H1 (cell line): ENCODE data around the gene BCKDHA. TPM values are rescaled to one million over a fixed set of nuclear protein-coding genes. Genes with fewer than 3 reads are reported as not detected.

Experiments used
- CTCF ChIA-PET: fragments of 300-600 bp; sonication (Branson Sonifier 250); formaldehyde crosslinking; loops from one replicate; lab custom pipeline; 2021; ENCODE audit not compliant: partially characterized antibody; lab: Charles Lee
- POLR2A ChIA-PET: fragments of 300-600 bp; sonication (Branson Sonifier 250); formaldehyde crosslinking; loops from one replicate; lab custom pipeline; 2021; ENCODE audit warnings: inconsistent platforms; ENCODE audit not compliant: partially characterized antibody; lab: Charles Lee
- DNase-seq, 2 experiments: peaks; one replicate each; pipeline versions ENCODE4 v3.0.0 to v3.0.0-alpha.2; 2010 to 2022; ENCODE audit warnings: low spot score in 2 of 2, low read depth in 1 of 2, mixed read lengths in 1 of 2
- FAIRE-seq: peaks from 2 replicates; lab custom pipeline; 2011; peaks lifted over from hg19 to GRCh38; lab: Jason Lieb, UNC
- H2AFZ ChIP-seq: 2 replicates; pipeline ENCODE4 v1.8.1; 2012; ENCODE audit warnings: low read length, inconsistent platforms
- H2AK5ac ChIP-seq: 2 replicates; pipeline ENCODE4 v1.6.1; 2013; ENCODE audit warnings: low read depth, low read length
- H2BK120ac ChIP-seq: replicated peaks from 2 replicates; pipeline ENCODE3; 2013; ENCODE audit warnings: low read depth, low read length, inconsistent platforms
- H2BK12ac ChIP-seq: 2 replicates; pipeline ENCODE4 v1.6.1; 2013; ENCODE audit warnings: low read depth, low read length
- H2BK15ac ChIP-seq: 2 replicates; pipeline ENCODE4 v1.6.1; 2013; ENCODE audit warnings: low read length
- H2BK20ac ChIP-seq: 2 replicates; pipeline ENCODE4 v1.6.1; 2013; ENCODE audit warnings: low read length
- H2BK5ac ChIP-seq: 2 replicates; pipeline ENCODE4 v1.6.1; 2013; ENCODE audit warnings: low read depth, low read length
- H3K14ac ChIP-seq: 2 replicates; pipeline ENCODE4 v1.6.1; 2013; ENCODE audit warnings: inconsistent platforms; ENCODE audit not compliant: insufficient read length
- H3K18ac ChIP-seq: 2 replicates; pipeline ENCODE4 v1.6.1; 2013; ENCODE audit warnings: low read length; ENCODE audit errors: extremely low read depth
- H3K23ac ChIP-seq: 2 replicates; pipeline ENCODE4 v1.6.1; 2013; ENCODE audit warnings: inconsistent platforms; ENCODE audit not compliant: insufficient read length
- H3K23me2 ChIP-seq: 2 replicates; pipeline ENCODE4 v1.6.1; 2013; ENCODE audit warnings: low read depth, low read length
- H3K27ac ChIP-seq: 2 replicates; pipeline ENCODE4 v1.6.1; 2011; ENCODE audit warnings: low read depth, low read length, inconsistent platforms
- H3K27me3 ChIP-seq, 4 experiments: replicated peaks in 1 of 4; 1 replicate in 1 of 4; 2 replicates in 3 of 4; pipeline versions ENCODE4 v1.6.1 to v1.8.1; 2011 to 2013; ENCODE audit warnings: low read length in 3 of 4, mild to moderate bottlenecking in 3 of 4, inconsistent platforms in 2 of 4, mixed read lengths in 2 of 4, moderate library complexity in 1 of 4; ENCODE audit not compliant: control insufficient read depth in 3 of 4, insufficient read depth in 3 of 4; ENCODE audit errors: extremely low read depth in 1 of 4
- H3K36me3 ChIP-seq, 4 experiments: 2 replicates each; pipeline versions ENCODE4 v1.6.1 to v1.8.1; 2011 to 2013; ENCODE audit warnings: mild to moderate bottlenecking in 4 of 4, low read length in 3 of 4, moderate library complexity in 2 of 4, control low read depth in 1 of 4, inconsistent platforms in 1 of 4; ENCODE audit not compliant: insufficient read depth in 4 of 4, control insufficient read depth in 2 of 4
- H3K4ac ChIP-seq: replicated peaks from 2 replicates; pipeline ENCODE3; 2013; ENCODE audit warnings: low read length, low read depth, mixed read lengths, inconsistent platforms; ENCODE audit not compliant: insufficient read length
- H3K4me1 ChIP-seq, 4 experiments: replicated peaks in 1 of 4; 1 replicate in 1 of 4; 2 replicates in 3 of 4; pipeline versions ENCODE4 v1.6.1 to v1.8.1; 2011 to 2013; ENCODE audit warnings: low read length in 3 of 4, inconsistent platforms in 2 of 4, mixed read lengths in 1 of 4; ENCODE audit not compliant: insufficient read depth in 4 of 4, control insufficient read depth in 3 of 4
- H3K4me2 ChIP-seq, 2 experiments: 2 replicates each; pipeline versions ENCODE4 v1.6.1 to v1.8.1; 2011 to 2013; ENCODE audit warnings: low read depth in 2 of 2, low read length in 2 of 2, control low read depth in 1 of 2, inconsistent platforms in 1 of 2, mild to moderate bottlenecking in 1 of 2; ENCODE audit not compliant: insufficient read depth in 1 of 2
- H3K4me3 ChIP-seq, 4 experiments: fragments of 200-600, 300-600 bp in 1 of 4; sonication (generic), shearing (Covaris generic), sonication (Bioruptor Twin) in 1 of 4; 2 replicates each; pipeline versions ENCODE4 v1.5.1 to v1.8.1; 2011 to 2016; ENCODE audit warnings: low read length in 4 of 4, low read depth in 3 of 4, control low read depth in 2 of 4, inconsistent platforms in 2 of 4, mild to moderate bottlenecking in 2 of 4, mixed read lengths in 1 of 4, moderate library complexity in 1 of 4; ENCODE audit not compliant: insufficient read depth in 2 of 4; ENCODE audit errors: extremely low read depth in 1 of 4
- H3K56ac ChIP-seq: replicated peaks from 2 replicates; pipeline ENCODE3; 2013; ENCODE audit warnings: low read depth, mild to moderate bottlenecking, mixed read lengths, low read length, inconsistent platforms; ENCODE audit not compliant: insufficient read length
- H3K79me1 ChIP-seq: 2 replicates; pipeline ENCODE4 v1.6.1; 2013; ENCODE audit warnings: low read depth, low read length, control low read depth
- H3K79me2 ChIP-seq, 2 experiments: 2 replicates each; pipeline versions ENCODE4 v1.6.1 to v1.8.1; 2012 to 2013; ENCODE audit warnings: low read length in 2 of 2, mild to moderate bottlenecking in 2 of 2, inconsistent platforms in 1 of 2; ENCODE audit not compliant: insufficient read depth in 2 of 2, control insufficient read depth in 1 of 2
- H3K9ac ChIP-seq, 4 experiments: replicated peaks in 1 of 4; 1 replicate in 1 of 4; 2 replicates in 3 of 4; pipeline versions ENCODE4 v1.6.1 to v1.8.1; 2011 to 2013; ENCODE audit warnings: low read depth in 3 of 4, low read length in 3 of 4, control low read depth in 2 of 4, mild to moderate bottlenecking in 2 of 4, moderate library complexity in 2 of 4, inconsistent platforms in 1 of 4; ENCODE audit errors: extremely low read depth in 1 of 4
- H3K9me3 ChIP-seq, 2 experiments: 2 replicates each; pipeline versions ENCODE4 v1.6.1 to v1.8.1; 2012 to 2013; ENCODE audit warnings: mild to moderate bottlenecking in 2 of 2, moderate library complexity in 2 of 2, control low read depth in 1 of 2, inconsistent platforms in 1 of 2, low read depth in 1 of 2, low read length in 1 of 2, mixed read lengths in 1 of 2; ENCODE audit not compliant: insufficient read depth in 2 of 2
- H4K20me1 ChIP-seq, 2 experiments: replicated peaks in 1 of 2; 2 replicates each; pipeline versions ENCODE3 to v1.8.1; 2011 to 2013; ENCODE audit warnings: inconsistent platforms in 2 of 2, low read length in 2 of 2, mild to moderate bottlenecking in 1 of 2; ENCODE audit not compliant: insufficient read depth in 2 of 2, control insufficient read depth in 1 of 2
- H4K5ac ChIP-seq: 2 replicates; pipeline ENCODE4 v1.6.1; 2013; ENCODE audit warnings: low read length, low read depth, mixed read lengths, inconsistent platforms; ENCODE audit not compliant: insufficient read length
- H4K8ac ChIP-seq: 2 replicates; pipeline ENCODE4 v1.8.0; 2013; ENCODE audit warnings: mild to moderate bottlenecking, moderate library complexity, low read length, inconsistent platforms; ENCODE audit not compliant: insufficient read depth; ENCODE audit errors: extremely low read depth
- H4K91ac ChIP-seq: replicated peaks from 2 replicates; pipeline ENCODE3; 2013; ENCODE audit warnings: low read length, mixed read lengths, inconsistent platforms; ENCODE audit not compliant: insufficient read length
- CTBP2 ChIP-seq: IDR thresholded peaks from 2 replicates; pipeline ENCODE4 v1.7.0; 2011; ENCODE audit warnings: borderline replicate concordance, mild to moderate bottlenecking, moderate library complexity, mixed read lengths, low read length; ENCODE audit not compliant: insufficient read depth, insufficient read length
- FOSL1 ChIP-seq: IDR thresholded peaks from 2 replicates; pipeline ENCODE4 v1.6.1; 2011; ENCODE audit warnings: mild to moderate bottlenecking, low read depth, low read length, moderate library complexity; ENCODE audit not compliant: insufficient read depth
- KDM1A ChIP-seq: fragments of 200-600, 300-600 bp; sonication (generic); IDR thresholded peaks from 2 replicates; pipeline ENCODE4 v1.7.1; 2016; ENCODE audit warnings: mild to moderate bottlenecking, low read length, borderline replicate concordance
- NANOG ChIP-seq: IDR thresholded peaks from 2 replicates; pipeline ENCODE4 v1.6.1; 2011; ENCODE audit warnings: low read length, low read depth, mild to moderate bottlenecking, inconsistent platforms; ENCODE audit not compliant: insufficient read depth, poor library complexity, severe bottlenecking
- PHF8 ChIP-seq: fragments of 200-600 bp; sonication (generic); conservative IDR thresholded peaks from 2 replicates; pipeline ENCODE4 v1.7.1; 2012; ENCODE audit warnings: low read depth, mild to moderate bottlenecking, inconsistent platforms, low read length, moderate library complexity
- POLR2AphosphoS5 ChIP-seq: IDR thresholded peaks from 2 replicates; pipeline ENCODE4 v1.6.1; 2011; ENCODE audit warnings: low read depth, low read length
- RAD21 ChIP-seq, 2 experiments: IDR thresholded peaks in 1 of 2; conservative IDR thresholded peaks in 1 of 2; 2 replicates each; pipeline ENCODE4 v1.6.1; 2011; ENCODE audit warnings: low read depth in 2 of 2, low read length in 2 of 2, improper control_type of control experiment in 1 of 2, inconsistent platforms in 1 of 2, mild to moderate bottlenecking in 1 of 2, moderate library complexity in 1 of 2
- SIX5 ChIP-seq: IDR thresholded peaks from 2 replicates; pipeline ENCODE4 v1.6.1; 2011; ENCODE audit warnings: mild to moderate bottlenecking, low read depth, low read length
- SP1 ChIP-seq: IDR thresholded peaks from 2 replicates; pipeline ENCODE4 v1.6.1; 2011; ENCODE audit warnings: low read depth, low read length
- SUZ12 ChIP-seq: fragments of 200-600 bp; sonication (generic); IDR thresholded peaks from 2 replicates; pipeline ENCODE4 v1.6.1; 2012; ENCODE audit warnings: mild to moderate bottlenecking, inconsistent platforms, low read length, moderate library complexity, mixed read lengths
- WGBS, 2 experiments: shearing (Covaris generic) in 1 of 2; methylation state at CpG; one replicate each; pipeline versions ENCODE4 v1.1.6 to v1.1.7; 2013 to 2015; ENCODE audit warnings: low lambda C conversion rate in 2 of 2, mixed read lengths in 2 of 2, inconsistent platforms in 1 of 2, low coverage in 1 of 2, missing lambda C conversion rate in 1 of 2; ENCODE audit not compliant: insufficient replicate concordance in 2 of 2, insufficient coverage in 1 of 2, insufficient read length in 1 of 2; ENCODE audit errors: extremely low coverage in 1 of 2, missing lambda C conversion rate in 1 of 2; 5-methylcytosine and 5-hydroxymethylcytosine counted together
- polyA plus RNA-seq, 7 experiments: library from polyadenylated mRNA; depleted of rRNA in 3 of 7; stranded (reverse) in 5 of 7; unstranded in 2 of 7; fragments of >200 nt in 5 of 7; fragments of 200-250 nt in 2 of 7; gene quantifications; 1 replicate in 5 of 7; 2 replicates in 1 of 7; 4 replicates in 1 of 7; pipeline versions ENCODE4 v1.2.1 to v1.2.3, GENCODE V29; 2011 to 2013; ENCODE audit warnings: missing spikeins in 2 of 7, mixed read lengths in 2 of 7
- total RNA-seq: library from RNA; stranded (reverse); fragmentation: NEBNext Ultra II Directional; extraction: Animal tissue kit (Norgen Biotek cat#: 25700); gene quantifications from 2 replicates; pipeline ENCODE4 v1.2.1, GENCODE V29; 2021
- TF ChIP-seq, protein P1 (sequence below): IDR thresholded peaks from 2 replicates; pipeline ENCODE4 v1.6.1; 2011; ENCODE audit warnings: low read depth, mild to moderate bottlenecking, low read length; ENCODE audit not compliant: insufficient read depth

The BCKDHA gene
- total and polyA plus RNA-seq, 2 of the 8 experiments (the other 6 are each of a cell fraction or from before 2014, with no cell fraction given) = 14.2 to 69.6 TPM

DNA sequence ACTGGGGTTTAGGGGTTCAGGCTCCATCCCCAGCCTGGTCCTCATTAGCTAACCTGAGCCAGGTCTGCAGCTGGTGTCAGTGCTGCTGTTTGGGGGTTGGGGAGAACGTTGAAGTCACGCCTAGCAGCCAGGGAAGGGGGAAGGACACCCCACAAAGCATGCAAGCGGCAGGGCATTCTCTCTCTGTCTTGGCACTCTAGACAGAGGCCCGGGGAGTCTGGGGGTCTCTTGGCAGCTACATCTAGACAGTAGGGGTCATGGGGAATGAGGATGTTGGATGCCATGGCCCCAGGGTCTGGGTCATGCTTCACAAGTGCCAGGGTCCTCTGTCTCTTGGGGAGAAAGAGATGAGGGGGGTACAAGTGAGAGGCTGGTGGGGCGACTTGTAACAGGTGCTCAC lies 48.0 kb downstream of the BCKDHA start:
- no peak overlapping the region for H2BK20ac ChIP-seq
- no peaks in the 10 kb centered on the region for H3K79me1 ChIP-seq
- H3K23me2 ChIP-seq = no peaks in the 10 kb centered on the region
- no peak overlapping the region for H3K4ac ChIP-seq
- H2AFZ ChIP-seq = no peak overlapping the region
- 56% methylated on average over 5 of the region's 5 CpGs; no CpG with 5 or more reads in 1 of the 2 experiments for WGBS, 2 experiments
- H3K23ac ChIP-seq = no peak overlapping the region
- no peak overlapping the region for H3K18ac ChIP-seq
- H3K9me3 ChIP-seq = no peaks in the 10 kb centered on the region
- no peak overlapping the region for H4K5ac ChIP-seq
- DNase-seq = peak in 1 of 2 experiments; percentile 27
- no peak overlapping the region for H3K9ac ChIP-seq
- no peak for FAIRE-seq
- H2AK5ac ChIP-seq = no peak overlapping the region
- H3K27me3 ChIP-seq = 0 out of 7 replicates have a peak, but pooled peaks cover 0 to 3% (median 0%) of the 10 kb centered on the region in 4 experiments
- H4K91ac ChIP-seq = no peak overlapping the region
- no peak overlapping the region for H3K27ac ChIP-seq
- no peak overlapping the region for H3K56ac ChIP-seq
- no peak overlapping the region for H3K4me2 ChIP-seq
- H2BK5ac ChIP-seq = no peak overlapping the region
- no peak overlapping the region for H2BK120ac ChIP-seq
- no peak for TF ChIP-seq SIX5
- no peak for TF ChIP-seq POLR2AphosphoS5
- TF ChIP-seq CTBP2 = no peak
- TF ChIP-seq PHF8 = no peak
- TF ChIP-seq SUZ12 = no peak
- no peak for TF ChIP-seq FOSL1
- no peak for TF ChIP-seq NANOG
- TF ChIP-seq, protein P1, sequence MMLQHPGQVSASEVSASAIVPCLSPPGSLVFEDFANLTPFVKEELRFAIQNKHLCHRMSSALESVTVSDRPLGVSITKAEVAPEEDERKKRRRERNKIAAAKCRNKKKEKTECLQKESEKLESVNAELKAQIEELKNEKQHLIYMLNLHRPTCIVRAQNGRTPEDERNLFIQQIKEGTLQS = no peak
- no peak for TF ChIP-seq KDM1A
- no peak for TF ChIP-seq RAD21 (IDR thresholded peaks at IDR 0.05 in 1 of 2, conservative IDR thresholded peaks at IDR 0.05 in 1 of 2; ENCODE audit: low read depth in 2 of 2, low read length in 2 of 2)
- no peak for TF ChIP-seq SP1
- ChIA-PET POLR2A (no interaction called here), CTCF (interaction anchor here (0.8 to 20.4 kb wide), 4 partner anchors 10 to 149 kb away, joined by 3 to 364 read pairs (median 4); no protein-coding TSS in a partner anchor)
- no peak overlapping the region for H2BK12ac ChIP-seq
- no peaks in the 10 kb centered on the region for H4K20me1 ChIP-seq
- no peaks in the 10 kb centered on the region for H3K79me2 ChIP-seq
- no peaks in the 10 kb centered on the region for H3K4me1 ChIP-seq
- H4K8ac ChIP-seq = no peak overlapping the region
- H3K14ac ChIP-seq = no peak overlapping the region
- no peaks in the 10 kb centered on the region for H3K36me3 ChIP-seq
- H2BK15ac ChIP-seq = no peak overlapping the region
- H3K4me3 ChIP-seq = no peak overlapping the region
